Chondrocyte (in vitro differentiated cells): ENCODE results near the gene AMH. TPM values are rescaled to one million over a fixed set of nuclear protein-coding genes. Genes with fewer than 3 reads are reported as not detected.

Experiments used
- DNase-seq: peaks from one replicate; pipeline ENCODE4 v3.0.0; 2021; ENCODE audit warnings: mixed read lengths, low spot score
- H3K27ac Mint-ChIP-seq: one replicate; pipeline ENCODE4 v1.8.0; 2021; ENCODE audit warnings: mild to moderate bottlenecking, moderate library complexity, mixed read lengths; ENCODE audit not compliant: unreplicated experiment
- H3K27me3 Mint-ChIP-seq: 2 replicates; pipeline ENCODE4 v1.8.0; 2021; ENCODE audit warnings: low read depth, mixed read lengths
- H3K36me3 Mint-ChIP-seq: 2 replicates; pipeline ENCODE4 v1.8.0; 2021; ENCODE audit warnings: low read depth, mixed read lengths
- H3K4me1 Mint-ChIP-seq: 2 replicates; pipeline ENCODE4 v1.8.0; 2021; ENCODE audit warnings: low read depth, mild to moderate bottlenecking, mixed read lengths
- H3K4me3 Mint-ChIP-seq: one replicate; pipeline ENCODE4 v1.8.0; 2021; ENCODE audit warnings: mild to moderate bottlenecking, moderate library complexity, mixed read lengths; ENCODE audit not compliant: unreplicated experiment
- H3K9me3 Mint-ChIP-seq: 2 replicates; pipeline ENCODE4 v1.8.0; 2021; ENCODE audit warnings: low read depth, mixed read lengths
- CTCF ChIP-seq: fragments of 200-600 bp; sonication (generic); IDR thresholded peaks from 2 replicates; pipeline ENCODE4 v1.5.0; 2021; ENCODE audit warnings: antibody characterized with exemption, mild to moderate bottlenecking, moderate library complexity
- total RNA-seq: library from RNA; stranded (reverse); gene quantifications from 3 replicates; pipeline ENCODE4 v1.2.1, GENCODE V29; 2021

AMH gene
- total RNA-seq, 1 donor from 2014 or later, result 10.8 TPM

GRCh38 chr19:2216361-2217225 is 32.5 kb upstream of the AMH start:
- TF ChIP-seq CTCF, result no peak
- Mint-ChIP-seq H3K4me3 (no peak overlapping the region), H3K36me3 (peaks cover 27% of the 10 kb centered on the region), H3K9me3 (no peaks in the 10 kb centered on the region), H3K27me3 (no peaks in the 10 kb centered on the region), H3K4me1 (peaks cover 10% of the 10 kb centered on the region), H3K27ac (no peak overlapping the region)
- DNase-seq, result no peak

DNA sequence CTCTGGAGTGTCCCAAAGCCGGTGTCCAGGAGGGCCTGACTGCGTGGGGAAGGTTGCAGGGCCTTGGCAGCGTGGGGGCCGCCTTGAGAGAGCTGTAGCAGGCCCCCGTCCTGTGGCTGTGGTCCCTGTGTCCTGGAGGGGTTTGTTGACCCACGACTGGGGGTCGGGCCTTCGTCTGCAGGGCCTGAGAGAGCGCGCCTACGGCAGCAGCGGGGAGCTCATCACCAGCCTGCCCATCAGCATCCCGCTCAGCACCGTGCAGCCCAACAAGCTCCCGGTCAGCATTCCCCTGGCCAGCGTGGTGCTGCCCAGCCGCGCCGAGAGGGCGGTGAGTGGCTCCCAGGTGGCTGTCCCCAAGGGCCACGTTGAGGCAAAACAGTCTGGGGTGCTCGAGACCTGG is 31.5 kb upstream of the AMH start:
- Mint-ChIP-seq H3K4me1 (peaks cover 10% of the 10 kb centered on the region), H3K4me3 (no peak overlapping the region), H3K27me3 (no peaks in the 10 kb centered on the region), H3K36me3 (peaks cover 24% of the 10 kb centered on the region), H3K27ac (no peak overlapping the region), H3K9me3 (no peaks in the 10 kb centered on the region)
- DNase-seq, result no peak
- no peak for TF ChIP-seq CTCF

DNA sequence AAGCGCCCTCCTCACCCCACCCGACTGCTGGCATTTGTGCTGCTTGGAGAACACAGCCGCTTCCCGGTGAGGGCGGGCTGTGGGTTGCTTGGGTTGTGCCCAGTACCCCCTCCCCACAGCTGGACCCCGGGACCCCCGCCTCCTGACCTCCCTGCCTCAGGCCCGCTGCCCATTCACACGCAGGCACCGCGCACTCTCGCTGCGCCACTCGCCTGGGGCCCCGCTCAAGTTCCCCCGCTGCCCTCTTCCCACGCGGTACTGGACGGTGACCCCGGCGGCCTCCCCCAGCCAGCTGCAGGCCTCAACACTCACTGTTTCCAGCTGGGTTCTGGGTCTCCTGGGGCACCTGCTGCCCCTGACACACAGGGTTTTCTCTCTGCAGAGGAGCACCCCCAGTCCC is 29.4 kb upstream of the AMH start:
- Mint-ChIP-seq H3K27ac (no peak overlapping the region), H3K4me1 (peaks cover 10% of the 10 kb centered on the region), H3K36me3 (peaks cover 23% of the 10 kb centered on the region), H3K4me3 (no peak overlapping the region), H3K9me3 (no peaks in the 10 kb centered on the region), H3K27me3 (no peaks in the 10 kb centered on the region)
- TF ChIP-seq CTCF, result no peak
- no peak for DNase-seq

DNA sequence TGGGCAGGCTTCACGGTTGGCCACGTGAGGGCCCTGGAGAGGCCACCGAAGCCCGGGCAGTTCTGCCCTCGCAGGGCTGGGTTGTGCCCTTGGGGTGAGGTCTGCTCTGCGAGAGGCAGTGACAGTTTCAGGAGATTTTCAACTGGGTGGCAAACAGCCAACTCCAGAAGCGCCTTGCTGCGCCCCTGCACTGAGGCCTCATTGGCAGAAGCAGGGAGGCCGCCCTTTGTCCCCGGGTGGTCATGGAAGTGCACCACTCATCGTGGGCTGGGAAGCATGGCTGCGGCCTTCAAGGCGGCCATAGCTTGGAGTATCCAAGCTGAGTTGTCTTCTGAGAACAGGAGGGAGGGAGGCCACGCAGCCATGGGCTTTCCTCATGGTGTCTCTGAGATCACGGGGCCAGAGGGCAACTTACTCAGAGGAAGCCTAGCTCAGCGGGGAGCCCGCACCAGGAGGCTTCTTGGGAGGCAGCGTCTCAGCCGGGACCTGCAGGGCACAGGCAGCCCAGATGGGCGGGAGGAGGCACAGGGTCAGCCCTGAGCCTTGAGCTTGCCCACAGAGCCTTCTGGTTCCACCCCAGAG is 27.8 kb upstream of the AMH start:
- no peak overlapping the region for H3K4me3 Mint-ChIP-seq
- no peak for DNase-seq
- no peak overlapping the region for H3K27ac Mint-ChIP-seq
- H3K4me1 Mint-ChIP-seq, result peaks cover 10% of the 10 kb centered on the region
- H3K27me3 Mint-ChIP-seq, result no peaks in the 10 kb centered on the region
- no peaks in the 10 kb centered on the region for H3K9me3 Mint-ChIP-seq
- TF ChIP-seq CTCF, result no peak
- H3K36me3 Mint-ChIP-seq, result peaks cover 21% of the 10 kb centered on the region

DNA sequence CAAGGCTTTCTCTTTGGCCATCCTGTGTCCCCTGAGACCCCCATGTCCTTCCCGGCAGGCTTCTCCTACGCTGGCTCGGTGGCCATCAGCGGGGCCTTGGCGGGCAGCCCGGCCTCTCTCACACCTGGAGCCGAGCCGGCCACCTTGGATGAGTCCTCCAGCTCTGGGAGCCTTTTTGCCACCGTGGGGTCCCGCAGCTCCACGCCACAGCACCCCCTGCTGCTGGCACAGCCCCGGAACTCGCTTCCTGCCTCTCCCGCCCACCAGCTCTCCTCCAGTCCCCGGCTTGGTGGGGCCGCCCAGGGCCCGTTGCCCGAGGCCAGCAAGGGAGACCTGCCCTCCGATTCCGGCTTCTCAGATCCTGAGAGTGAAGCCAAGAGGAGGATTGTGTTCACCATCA is 27.2 kb upstream of the AMH start:
- Mint-ChIP-seq H3K4me1 (peaks cover 10% of the 10 kb centered on the region), H3K9me3 (no peaks in the 10 kb centered on the region), H3K36me3 (peaks cover 20% of the 10 kb centered on the region), H3K4me3 (no peak overlapping the region), H3K27me3 (no peaks in the 10 kb centered on the region), H3K27ac (no peak overlapping the region)
- peak; percentile 71 for TF ChIP-seq CTCF
- no peak for DNase-seq
